Mucosa of descending colon (tissue), 3 donors: Measurements from ENCODE around the gene RNASE8. TPM values are rescaled to one million over a fixed set of nuclear protein-coding genes. Genes with fewer than 3 reads are reported as not detected.

Experiments used
- ATAC-seq: fragments of 200-7000 bp; cut with Tn5 transposase; one replicate; pipeline ENCODE4 v1.9.1; 2020; ENCODE audit warnings: mild to moderate bottlenecking, moderate library complexity
- DNase-seq, 3 donors: peaks; one replicate each; pipeline ENCODE4 v3.0.0-alpha.2; 2020
- H3K36me3 ChIP-seq: fragments of 200-600 bp; one replicate; pipeline ENCODE4 v1.8.0; 2021; ENCODE audit warnings: low read depth, mild to moderate bottlenecking
- H3K4me1 ChIP-seq: fragments of 200-600 bp; one replicate; pipeline ENCODE4 v1.8.0; 2021; ENCODE audit warnings: low read depth, mild to moderate bottlenecking
- H3K4me3 ChIP-seq: fragments of 200-600 bp; one replicate; pipeline ENCODE4 v1.8.0; 2021; ENCODE audit warnings: mild to moderate bottlenecking
- H3K9me3 ChIP-seq: fragments of 200-600 bp; one replicate; pipeline ENCODE4 v1.8.0; 2021; ENCODE audit warnings: mild to moderate bottlenecking
- CTCF ChIP-seq: fragments of 200-600 bp; IDR thresholded peaks from one replicate; pipeline ENCODE4 v1.8.0; 2022; ENCODE audit warnings: antibody characterized with exemption, mild to moderate bottlenecking
- intact Hi-C, 2 donors: fragments of 100-400 bp; cut with DNase I in 1 of 2; cut with micrococcal nuclease in 1 of 2; formaldehyde crosslinking; loops; one replicate each; pipeline versions ENCODE4 v1.11.0 to v1.11.1; 2022; cut with DNase I, micrococcal nuclease
- total RNA-seq, 3 donors: library from RNA; stranded (reverse); fragmentation: NEBNext Ultra II Directional in 2 of 3; extraction: Animal tissue kit (Norgen Biotek cat#: 25700) in 2 of 3; gene quantifications; one replicate each; pipeline versions ENCODE4 v1.2.1 to v1.2.4, GENCODE V29; 2021 to 2023
- donor health status: DM: no; HTN: no; CAD: no; lungs with moderate emphysema.
- donor health status: DM: no; HTN: no; CAD: no.
- donor health status: DM: no; HTN: yes; CAD: no.

The RNASE8 gene
- total RNA-seq, 3 donors from 2014 or later: not detected

- no peaks in the 10 kb centered on the region for H3K36me3 ChIP-seq
- no peak for DNase-seq
- H3K4me3 ChIP-seq: no peak overlapping the region
- H3K4me1 ChIP-seq: peaks cover 10% of the 10 kb centered on the region
- ATAC-seq: no peak
- no peak for TF ChIP-seq CTCF
- intact Hi-C loops: no loop called here
- H3K9me3 ChIP-seq: no peaks in the 10 kb centered on the region
These were observed 8.3 kb upstream of the RNASE8 start for GRCh38 chr14:21049271-21049673.

GRCh38 chr14:21050597-21050996, 7.0 kb upstream of the RNASE8 start:
- ATAC-seq (no peak), DNase-seq (no peak)
- Histone ChIP-seq H3K36me3 (no peaks in the 10 kb centered on the region), H3K4me3 (no peak overlapping the region), H3K9me3 (no peaks in the 10 kb centered on the region), H3K4me1 (peaks cover 19% of the 10 kb centered on the region)
- intact Hi-C loops: no loop called here
- TF ChIP-seq CTCF: no peak

- intact Hi-C loops: no loop called here
- H3K4me1 ChIP-seq: peaks cover 28% of the 10 kb centered on the region
- no peaks in the 10 kb centered on the region for H3K9me3 ChIP-seq
- no peak for TF ChIP-seq CTCF
- ATAC-seq: no peak
- no peak for DNase-seq
- no peak overlapping the region for H3K4me3 ChIP-seq
- H3K36me3 ChIP-seq: no peaks in the 10 kb centered on the region
These were observed 4.2 kb upstream of the RNASE8 start for GRCh38 chr14:21053184-21054122.

- peak; percentile 80 for ATAC-seq
- peak in 2 of 3 donors; percentile 46 to 68 for DNase-seq
- H3K4me1 ChIP-seq: peaks cover 28% of the 10 kb centered on the region
- intact Hi-C loops: no loop called here
- no peak for TF ChIP-seq CTCF
- H3K9me3 ChIP-seq: no peaks in the 10 kb centered on the region
- no peaks in the 10 kb centered on the region for H3K36me3 ChIP-seq
- H3K4me3 ChIP-seq: no peak overlapping the region
These were observed 3.4 kb upstream of the RNASE8 start for GRCh38 chr14:21054123-21054767.

- intact Hi-C loops: no loop called here
- TF ChIP-seq CTCF: no peak
- no peak for ATAC-seq
- no peak for DNase-seq
- Histone ChIP-seq H3K9me3 (no peaks in the 10 kb centered on the region), H3K36me3 (no peaks in the 10 kb centered on the region), H3K4me3 (no peak overlapping the region), H3K4me1 (peaks cover 28% of the 10 kb centered on the region)
These were observed 2.9 kb upstream of the RNASE8 start for GRCh38 chr14:21054768-21055145.
